HEK293 (cell line): Measurements from ENCODE around the gene MTX1.

Experiments
- BCL11A ChIP-seq: fragments of 450-650 bp; formaldehyde crosslinking; IDR thresholded peaks from 2 replicates; pipeline ENCODE4 v1.5.1; 2016; ENCODE audit warnings: low read depth, missing biosample characterization, missing genetic modification characterization
- BCL11B ChIP-seq: fragments of 450-650 bp; formaldehyde crosslinking; IDR thresholded peaks from 2 replicates; pipeline ENCODE4 v1.5.1; 2016; ENCODE audit warnings: low read depth, missing biosample characterization, missing genetic modification characterization
- EGR2 ChIP-seq: fragments of 450-650 bp; formaldehyde crosslinking; IDR thresholded peaks from 2 replicates; pipeline ENCODE4 v1.5.1; 2016; ENCODE audit warnings: low read depth, missing biosample characterization, missing genetic modification characterization
- GLIS1 ChIP-seq: fragments of 450-650 bp; formaldehyde crosslinking; IDR thresholded peaks from 2 replicates; pipeline ENCODE4 v1.5.1; 2016; ENCODE audit warnings: missing biosample characterization, missing genetic modification characterization
- HIC1 ChIP-seq: fragments of 450-650 bp; formaldehyde crosslinking; IDR thresholded peaks from 2 replicates; pipeline ENCODE4 v1.5.1; 2016; ENCODE audit warnings: missing biosample characterization, missing genetic modification characterization
- MEIS1 ChIP-seq: sonication (generic); formaldehyde crosslinking; IDR thresholded peaks from 2 replicates; pipeline ENCODE4 v1.8.1; 2022; ENCODE audit warnings: missing genetic modification reagents, mild to moderate bottlenecking, borderline replicate concordance
- PATZ1 ChIP-seq: fragments of 450-650 bp; formaldehyde crosslinking; IDR thresholded peaks from 2 replicates; pipeline ENCODE4 v1.5.1; 2016; ENCODE audit warnings: missing biosample characterization, missing genetic modification characterization
- SALL2 ChIP-seq: fragments of 450-650 bp; formaldehyde crosslinking; IDR thresholded peaks from 2 replicates; pipeline ENCODE4 v1.5.0; 2017; ENCODE audit warnings: missing biosample characterization, mild to moderate bottlenecking, missing genetic modification characterization, borderline replicate concordance
- SP3 ChIP-seq: fragments of 450-650 bp; formaldehyde crosslinking; IDR thresholded peaks from 2 replicates; pipeline ENCODE4 v1.5.1; 2016; ENCODE audit warnings: missing biosample characterization, missing genetic modification characterization
- YY1 ChIP-seq: fragments of 450-650 bp; formaldehyde crosslinking; IDR thresholded peaks from 2 replicates; pipeline ENCODE4 v1.5.1; 2018; ENCODE audit warnings: missing biosample characterization, missing genetic modification characterization
- ZBTB1 ChIP-seq: fragments of 450-650 bp; formaldehyde crosslinking; IDR thresholded peaks from 2 replicates; pipeline ENCODE4 v1.5.1; 2016; ENCODE audit warnings: missing biosample characterization, missing genetic modification characterization
- ZBTB44 ChIP-seq: fragments of 450-650 bp; IDR thresholded peaks from 2 replicates; pipeline ENCODE4 v1.5.1; 2018; ENCODE audit warnings: missing biosample characterization, mild to moderate bottlenecking, missing genetic modification characterization
- ZBTB48 ChIP-seq: fragments of 450-650 bp; formaldehyde crosslinking; IDR thresholded peaks from 2 replicates; pipeline ENCODE4 v1.5.1; 2016; ENCODE audit warnings: missing biosample characterization, missing genetic modification characterization
- ZEB2 ChIP-seq: fragments of 450-650 bp; formaldehyde crosslinking; IDR thresholded peaks from 2 replicates; pipeline ENCODE4 v1.5.1; 2016; ENCODE audit warnings: missing biosample characterization, missing genetic modification characterization
- ZIC2 ChIP-seq: fragments of 450-650 bp; formaldehyde crosslinking; IDR thresholded peaks from 2 replicates; pipeline ENCODE4 v1.5.1; 2016; ENCODE audit warnings: missing biosample characterization, missing genetic modification characterization
- ZNF174 ChIP-seq: fragments of 450-650 bp; formaldehyde crosslinking; IDR thresholded peaks from 2 replicates; pipeline ENCODE4 v1.5.0; 2017; ENCODE audit warnings: missing biosample characterization, mild to moderate bottlenecking, missing genetic modification characterization
- ZNF335 ChIP-seq: fragments of 450-650 bp; formaldehyde crosslinking; conservative IDR thresholded peaks from 2 replicates; pipeline ENCODE4 v1.5.1; 2016; ENCODE audit warnings: missing biosample characterization, missing genetic modification characterization
- ZNF513 ChIP-seq: fragments of 450-650 bp; IDR thresholded peaks from 2 replicates; pipeline ENCODE4 v1.5.1; 2018; ENCODE audit warnings: missing biosample characterization, missing genetic modification characterization
- ZNF624 ChIP-seq: fragments of 450-650 bp; formaldehyde crosslinking; IDR thresholded peaks from 2 replicates; pipeline ENCODE4 v1.5.1; 2017; ENCODE audit warnings: missing biosample characterization, missing genetic modification characterization
- ZNF658 ChIP-seq: fragments of 450-650 bp; formaldehyde crosslinking; IDR thresholded peaks from 2 replicates; pipeline ENCODE4; 2016; ENCODE audit warnings: missing biosample characterization, missing genetic modification characterization
- ZNF791 ChIP-seq: fragments of 450-650 bp; formaldehyde crosslinking; IDR thresholded peaks from 2 replicates; pipeline ENCODE4 v1.5.1; 2016; ENCODE audit warnings: missing biosample characterization, missing genetic modification characterization
- TF ChIP-seq, protein P1 (sequence below): fragments of 450-650 bp; formaldehyde crosslinking; IDR thresholded peaks from 2 replicates; pipeline ENCODE4 v1.5.1; 2017; ENCODE audit warnings: missing biosample characterization, missing genetic modification characterization
- TF ChIP-seq, protein P2 (sequence below): fragments of 450-650 bp; formaldehyde crosslinking; IDR thresholded peaks from 2 replicates; pipeline ENCODE4 v1.5.1; 2017; ENCODE audit warnings: missing biosample characterization, mild to moderate bottlenecking, missing genetic modification characterization, moderate library complexity
- TF ChIP-seq, protein P3 (sequence below): fragments of 450-650 bp; formaldehyde crosslinking; IDR thresholded peaks from 2 replicates; pipeline ENCODE4 v1.5.1; 2016; ENCODE audit warnings: missing biosample characterization, missing genetic modification characterization
- TF ChIP-seq, protein P4 (sequence below): fragments of 450-650 bp; formaldehyde crosslinking; IDR thresholded peaks from 2 replicates; pipeline ENCODE4 v1.5.1; 2017; ENCODE audit warnings: missing biosample characterization, missing genetic modification characterization

The MTX1 gene

DNA sequence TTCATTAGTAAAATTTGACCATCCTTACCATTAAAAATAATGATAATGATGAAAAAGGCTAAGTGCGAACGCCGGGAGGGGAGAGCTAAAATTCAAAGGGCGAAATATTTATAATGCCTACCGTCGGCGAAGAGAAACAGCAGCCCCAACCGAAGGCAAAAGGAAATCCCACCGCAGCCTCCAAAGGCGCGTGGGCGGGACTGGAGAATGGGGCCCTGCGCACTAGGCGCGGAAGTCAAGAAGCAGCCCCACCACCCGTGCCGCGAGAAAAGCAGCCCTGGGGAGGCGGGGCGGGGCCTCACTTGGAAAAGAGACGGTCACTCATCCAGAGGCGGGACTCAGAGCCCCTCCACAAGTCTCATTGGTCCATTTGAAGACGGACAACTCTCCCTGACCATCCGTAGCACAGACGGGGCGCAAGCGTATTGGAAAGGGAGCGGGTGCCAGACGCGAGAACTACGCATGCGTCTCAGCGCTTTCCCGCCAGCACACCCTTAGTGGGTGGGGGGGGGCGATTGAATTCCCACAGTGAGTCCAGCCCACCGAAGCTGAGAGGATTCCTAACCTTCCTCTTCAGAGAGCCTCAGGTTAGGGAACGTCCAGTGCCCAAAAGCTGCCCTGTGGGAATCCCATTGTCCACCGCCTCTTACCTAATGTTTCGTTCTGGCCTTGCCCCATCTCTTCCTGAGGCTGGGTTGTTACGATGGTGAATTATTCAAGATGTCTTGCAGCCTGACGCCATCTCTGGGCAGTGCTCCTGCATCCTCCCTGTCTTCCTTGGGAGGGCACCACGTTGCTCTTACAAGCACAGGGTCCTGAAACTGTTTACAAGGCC, 19.0 kb downstream of the MTX1 start (continued):
- TF ChIP-seq YY1 (peak; percentile 32; the same call in 1 of the 2 replicates), SP3 (peak; percentile 66), ZNF513 (0 out of 2 replicates have a peak, but pooled peaks have one; percentile 32), BCL11A (tag by site-specific recombination) (no peak), ZNF335 (peak; percentile 35; the same call in 1 of the 2 replicates), BCL11B (tag by site-specific recombination) (no peak; the same call in 1 of the 2 replicates), ZNF791 (tag by site-specific recombination) (no peak), ZBTB48 (tag by site-specific recombination) (peak; percentile 68; the same call in 1 of the 2 replicates), ZIC2 (peak; percentile 55), ZBTB44 (0 out of 2 replicates have a peak, but pooled peaks have one; percentile 22), ZNF658 (tag by site-specific recombination) (no peak), HIC1 (tag by site-specific recombination) (no peak), ZBTB1 (tag by site-specific recombination) (no peak), MEIS1 (no peak), ZNF174 (tag by site-specific recombination) (no peak), EGR2 (tag by site-specific recombination) (peak; percentile 72), SALL2 (tag by site-specific recombination) (no peak), PATZ1 (peak; percentile 98), ZEB2 (peak; percentile 39; the same call in 1 of the 2 replicates), GLIS1 (peak; percentile 75), ZNF624 (tag by site-specific recombination) (no peak)
- TF ChIP-seq, protein P1, sequence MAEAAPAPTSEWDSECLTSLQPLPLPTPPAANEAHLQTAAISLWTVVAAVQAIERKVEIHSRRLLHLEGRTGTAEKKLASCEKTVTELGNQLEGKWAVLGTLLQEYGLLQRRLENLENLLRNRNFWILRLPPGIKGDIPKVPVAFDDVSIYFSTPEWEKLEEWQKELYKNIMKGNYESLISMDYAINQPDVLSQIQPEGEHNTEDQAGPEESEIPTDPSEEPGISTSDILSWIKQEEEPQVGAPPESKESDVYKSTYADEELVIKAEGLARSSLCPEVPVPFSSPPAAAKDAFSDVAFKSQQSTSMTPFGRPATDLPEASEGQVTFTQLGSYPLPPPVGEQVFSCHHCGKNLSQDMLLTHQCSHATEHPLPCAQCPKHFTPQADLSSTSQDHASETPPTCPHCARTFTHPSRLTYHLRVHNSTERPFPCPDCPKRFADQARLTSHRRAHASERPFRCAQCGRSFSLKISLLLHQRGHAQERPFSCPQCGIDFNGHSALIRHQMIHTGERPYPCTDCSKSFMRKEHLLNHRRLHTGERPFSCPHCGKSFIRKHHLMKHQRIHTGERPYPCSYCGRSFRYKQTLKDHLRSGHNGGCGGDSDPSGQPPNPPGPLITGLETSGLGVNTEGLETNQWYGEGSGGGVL: no peak
- TF ChIP-seq, protein P2, sequence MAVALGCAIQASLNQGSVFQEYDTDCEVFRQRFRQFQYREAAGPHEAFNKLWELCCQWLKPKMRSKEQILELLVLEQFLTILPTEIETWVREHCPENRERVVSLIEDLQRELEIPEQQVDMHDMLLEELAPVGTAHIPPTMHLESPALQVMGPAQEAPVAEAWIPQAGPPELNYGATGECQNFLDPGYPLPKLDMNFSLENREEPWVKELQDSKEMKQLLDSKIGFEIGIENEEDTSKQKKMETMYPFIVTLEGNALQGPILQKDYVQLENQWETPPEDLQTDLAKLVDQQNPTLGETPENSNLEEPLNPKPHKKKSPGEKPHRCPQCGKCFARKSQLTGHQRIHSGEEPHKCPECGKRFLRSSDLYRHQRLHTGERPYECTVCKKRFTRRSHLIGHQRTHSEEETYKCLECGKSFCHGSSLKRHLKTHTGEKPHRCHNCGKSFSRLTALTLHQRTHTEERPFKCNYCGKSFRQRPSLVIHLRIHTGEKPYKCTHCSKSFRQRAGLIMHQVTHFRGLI (tag by site-specific recombination): peak; percentile 70
- TF ChIP-seq, protein P3, sequence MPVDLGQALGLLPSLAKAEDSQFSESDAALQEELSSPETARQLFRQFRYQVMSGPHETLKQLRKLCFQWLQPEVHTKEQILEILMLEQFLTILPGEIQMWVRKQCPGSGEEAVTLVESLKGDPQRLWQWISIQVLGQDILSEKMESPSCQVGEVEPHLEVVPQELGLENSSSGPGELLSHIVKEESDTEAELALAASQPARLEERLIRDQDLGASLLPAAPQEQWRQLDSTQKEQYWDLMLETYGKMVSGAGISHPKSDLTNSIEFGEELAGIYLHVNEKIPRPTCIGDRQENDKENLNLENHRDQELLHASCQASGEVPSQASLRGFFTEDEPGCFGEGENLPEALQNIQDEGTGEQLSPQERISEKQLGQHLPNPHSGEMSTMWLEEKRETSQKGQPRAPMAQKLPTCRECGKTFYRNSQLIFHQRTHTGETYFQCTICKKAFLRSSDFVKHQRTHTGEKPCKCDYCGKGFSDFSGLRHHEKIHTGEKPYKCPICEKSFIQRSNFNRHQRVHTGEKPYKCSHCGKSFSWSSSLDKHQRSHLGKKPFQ (tag by site-specific recombination): no peak
- TF ChIP-seq, protein P4, sequence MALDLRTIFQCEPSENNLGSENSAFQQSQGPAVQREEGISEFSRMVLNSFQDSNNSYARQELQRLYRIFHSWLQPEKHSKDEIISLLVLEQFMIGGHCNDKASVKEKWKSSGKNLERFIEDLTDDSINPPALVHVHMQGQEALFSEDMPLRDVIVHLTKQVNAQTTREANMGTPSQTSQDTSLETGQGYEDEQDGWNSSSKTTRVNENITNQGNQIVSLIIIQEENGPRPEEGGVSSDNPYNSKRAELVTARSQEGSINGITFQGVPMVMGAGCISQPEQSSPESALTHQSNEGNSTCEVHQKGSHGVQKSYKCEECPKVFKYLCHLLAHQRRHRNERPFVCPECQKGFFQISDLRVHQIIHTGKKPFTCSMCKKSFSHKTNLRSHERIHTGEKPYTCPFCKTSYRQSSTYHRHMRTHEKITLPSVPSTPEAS (tag by site-specific recombination): no peak
